HFF-Myc (cell line): ENCODE results near the gene LANCL2.

Source experiments
- DNase-seq: peaks from one replicate; pipeline ENCODE4 v3.0.0-alpha.2; 2011; ENCODE audit warnings: low read depth; ENCODE audit errors: extremely low read depth
- H3K4me3 ChIP-seq: replicated peaks from 2 replicates; pipeline ENCODE4 v1.5.1; 2011; ENCODE audit warnings: low read depth, mild to moderate bottlenecking, control low read depth, low read length
- TF ChIP-seq, protein P1 (sequence below): IDR thresholded peaks from 2 replicates; pipeline ENCODE4 v1.5.1; 2012; ENCODE audit warnings: mild to moderate bottlenecking, low read depth, low read length, control low read depth; ENCODE audit errors: missing control alignments

Gene LANCL2

DNA sequence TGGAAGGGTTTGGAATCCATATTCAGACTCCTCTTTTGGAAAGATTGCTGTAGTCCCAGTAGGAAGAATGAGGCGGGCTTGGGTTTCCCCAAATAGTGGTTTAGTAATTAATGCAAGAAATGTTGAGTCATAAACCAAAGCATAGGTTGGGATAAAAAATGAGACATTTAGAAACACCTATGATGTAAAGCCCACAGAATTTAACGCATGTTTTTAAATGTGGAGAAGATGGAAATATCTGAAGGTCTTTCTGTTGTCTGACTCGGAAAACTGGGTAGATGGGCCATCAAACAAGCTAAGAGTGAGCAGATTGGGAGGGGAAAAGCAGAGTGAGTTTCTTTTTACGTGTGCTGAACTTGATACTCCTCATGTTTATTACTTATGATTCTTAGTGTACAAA is 62.2 kb downstream of the LANCL2 start:
- TF ChIP-seq, protein P1, sequence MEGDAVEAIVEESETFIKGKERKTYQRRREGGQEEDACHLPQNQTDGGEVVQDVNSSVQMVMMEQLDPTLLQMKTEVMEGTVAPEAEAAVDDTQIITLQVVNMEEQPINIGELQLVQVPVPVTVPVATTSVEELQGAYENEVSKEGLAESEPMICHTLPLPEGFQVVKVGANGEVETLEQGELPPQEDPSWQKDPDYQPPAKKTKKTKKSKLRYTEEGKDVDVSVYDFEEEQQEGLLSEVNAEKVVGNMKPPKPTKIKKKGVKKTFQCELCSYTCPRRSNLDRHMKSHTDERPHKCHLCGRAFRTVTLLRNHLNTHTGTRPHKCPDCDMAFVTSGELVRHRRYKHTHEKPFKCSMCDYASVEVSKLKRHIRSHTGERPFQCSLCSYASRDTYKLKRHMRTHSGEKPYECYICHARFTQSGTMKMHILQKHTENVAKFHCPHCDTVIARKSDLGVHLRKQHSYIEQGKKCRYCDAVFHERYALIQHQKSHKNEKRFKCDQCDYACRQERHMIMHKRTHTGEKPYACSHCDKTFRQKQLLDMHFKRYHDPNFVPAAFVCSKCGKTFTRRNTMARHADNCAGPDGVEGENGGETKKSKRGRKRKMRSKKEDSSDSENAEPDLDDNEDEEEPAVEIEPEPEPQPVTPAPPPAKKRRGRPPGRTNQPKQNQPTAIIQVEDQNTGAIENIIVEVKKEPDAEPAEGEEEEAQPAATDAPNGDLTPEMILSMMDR: no peak
- DNase-seq: no peak
- H3K4me3 ChIP-seq: no peak overlapping the region

DNA sequence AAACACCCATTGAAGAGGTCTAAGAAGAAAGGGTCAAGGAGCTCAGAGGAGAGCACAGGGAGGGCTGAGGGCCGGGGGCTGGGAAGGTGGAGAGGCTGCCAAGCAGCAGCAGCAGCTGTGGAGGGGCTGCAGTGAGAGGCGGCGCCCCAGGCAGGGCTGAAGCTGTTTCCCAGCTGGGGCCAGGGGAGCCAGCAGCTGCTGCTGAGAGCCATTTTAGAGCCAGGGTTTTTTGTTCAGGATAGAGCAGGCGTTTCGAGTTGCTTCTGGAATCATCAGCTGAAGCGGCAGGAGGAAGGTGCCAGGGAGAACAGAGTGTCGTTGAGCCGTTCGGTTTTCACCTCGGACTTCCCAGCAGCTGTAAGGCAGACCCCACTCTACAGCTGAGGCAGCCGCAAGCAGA is 62.7 kb downstream of the LANCL2 start:
- no peak overlapping the region for H3K4me3 ChIP-seq
- no peak for DNase-seq

DNA sequence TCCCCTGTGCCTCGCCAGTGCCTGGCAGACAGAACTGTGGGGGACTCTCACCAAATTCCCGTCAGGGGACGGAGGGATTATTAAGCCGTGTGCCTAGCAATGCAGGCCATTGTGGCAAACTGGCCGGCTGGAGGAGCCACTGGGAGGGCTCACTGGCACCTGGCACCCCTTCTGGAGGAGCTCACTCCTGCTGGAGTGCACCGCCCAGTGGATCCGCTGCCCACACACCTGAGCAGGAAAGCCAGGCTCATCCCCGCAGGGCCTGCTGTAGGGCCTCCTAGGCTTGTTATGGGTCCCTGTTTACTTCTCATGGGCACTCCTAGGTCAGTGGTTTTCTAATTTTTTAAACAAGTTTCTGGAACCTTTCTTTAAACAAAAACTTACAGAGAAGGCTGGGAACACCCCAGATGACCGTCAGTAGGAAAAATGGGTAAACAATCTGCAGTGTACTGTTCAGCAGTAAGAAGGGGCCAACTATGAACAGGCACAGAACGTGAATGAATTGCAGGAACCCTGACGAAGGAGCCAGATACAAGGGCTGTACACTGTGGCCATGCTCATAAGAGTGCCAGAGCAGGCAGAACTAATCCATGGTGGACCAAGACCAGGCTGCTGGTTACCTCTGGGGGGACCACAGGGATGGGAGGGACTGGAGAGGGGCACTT is 64.8 kb downstream of the LANCL2 start:
- H3K4me3 ChIP-seq: no peak overlapping the region
- TF ChIP-seq, protein P1: no peak

More for the DNA sequence above, 62.7 kb downstream of the LANCL2 start:
- TF ChIP-seq, protein P1: no peak

DNA sequence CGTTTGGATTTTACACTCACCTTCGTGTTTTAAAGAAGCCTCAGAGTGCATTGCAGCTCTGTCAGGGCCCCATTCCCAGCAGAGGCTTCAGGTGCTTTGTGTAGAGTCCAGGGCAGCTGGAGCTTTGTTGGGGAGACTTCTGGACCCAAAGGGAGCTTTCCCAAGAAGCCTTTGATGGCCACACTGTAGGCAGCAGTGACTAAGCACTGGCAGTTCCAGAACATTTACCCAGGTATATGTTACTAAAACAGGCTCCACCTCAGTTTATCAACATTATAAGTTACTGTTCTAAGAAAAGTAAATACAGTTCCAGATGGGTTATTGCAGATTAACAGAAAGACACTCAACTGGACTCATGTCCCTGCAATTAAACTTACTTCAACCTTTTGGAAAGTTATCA is 66.8 kb downstream of the LANCL2 start:
- no peak overlapping the region for H3K4me3 ChIP-seq
- TF ChIP-seq, protein P1: no peak
- DNase-seq: no peak

More for the DNA sequence above, 64.8 kb downstream of the LANCL2 start:
- no peak for DNase-seq

DNA sequence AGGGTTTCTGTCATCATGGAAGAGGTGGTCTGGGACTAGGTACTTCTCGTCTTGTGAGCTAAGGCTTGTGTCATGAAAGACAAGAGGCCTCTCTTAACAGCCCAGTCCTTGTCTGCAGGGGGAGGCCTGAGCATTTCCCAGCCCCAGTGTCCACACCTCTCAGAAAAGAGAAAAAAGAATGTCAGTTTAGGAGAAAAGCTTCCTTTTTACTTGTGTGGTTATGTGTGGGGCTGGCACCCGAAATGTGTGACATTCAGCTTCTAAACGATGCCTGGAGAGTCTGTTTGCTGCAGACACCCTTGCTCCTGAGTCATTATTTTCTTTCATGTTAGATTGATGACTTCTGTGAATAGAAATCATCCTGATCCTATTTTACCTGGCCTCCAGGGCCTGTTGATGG is 67.4 kb downstream of the LANCL2 start:
- TF ChIP-seq, protein P1: no peak
- DNase-seq: no peak
- no peak overlapping the region for H3K4me3 ChIP-seq

DNA sequence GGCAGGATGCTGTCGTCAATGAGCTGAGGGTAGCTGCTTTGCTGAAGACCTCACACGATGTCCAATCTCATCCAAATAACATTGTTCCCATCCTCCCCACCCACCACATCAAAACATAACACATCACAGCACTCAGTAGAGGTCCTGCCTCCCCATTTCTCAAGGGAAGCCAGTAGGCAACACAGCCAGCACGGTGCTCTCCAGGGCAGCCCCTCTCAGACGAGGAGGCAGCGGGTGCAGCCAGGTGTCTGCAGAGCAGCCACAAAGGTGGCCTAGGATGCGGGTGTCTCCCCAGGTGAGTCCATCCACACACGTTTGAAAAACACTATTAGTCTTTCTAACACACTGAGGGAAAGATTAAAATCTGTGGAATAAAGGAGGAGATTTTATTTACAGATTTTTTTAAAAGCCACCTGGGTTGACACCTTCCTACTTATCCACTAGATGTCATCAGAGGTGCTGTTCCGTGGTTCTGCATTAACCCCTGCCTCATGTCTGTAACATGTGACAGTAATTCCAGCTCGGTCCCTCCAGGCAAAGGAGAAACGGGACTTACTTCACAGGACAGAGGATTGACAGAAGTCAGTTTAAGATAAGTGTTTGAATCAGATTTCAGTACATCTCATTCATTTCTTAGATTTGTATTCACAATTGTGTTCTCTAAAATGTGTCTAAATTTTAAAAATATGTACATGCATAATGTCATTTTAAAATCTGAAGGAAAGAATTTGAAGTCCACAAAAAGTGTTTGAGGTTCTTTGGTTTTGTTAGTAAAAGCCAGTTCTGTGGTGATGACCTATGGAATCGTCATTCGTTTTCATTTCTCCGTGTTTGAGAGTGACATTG is 68.0 kb downstream of the LANCL2 start:
- H3K4me3 ChIP-seq: no peak overlapping the region
- TF ChIP-seq, protein P1: peak; percentile 49
- DNase-seq: no peak
